ENCODE measurements around the gene ASMT. TPM values are rescaled to one million over a fixed set of nuclear protein-coding genes. Genes with fewer than 3 reads are reported as not detected.
"Not testable (repeated sequence)": the region's sequence is repeated elsewhere in the genome, so short reads cannot be mapped to it uniquely, and the experiment has no call there.

Gene ASMT
- total RNA-seq (0.13 TPM), polyA plus RNA-seq (ENCODE audit: insufficient read depth in 1 of 8, insufficient read length in 8 of 8, low replicate concordance in 1 of 8) (under 1 TPM in 3 of 8 donors, not detected in 5; 0.07 to 0.89 (median 0.18) TPM)
- long read RNA-seq, donor 1, partial matches to known transcripts: 0 of 1 reads
- long read RNA-seq, donor 1, other reads (novel, unspliced or antisense): 0 of 1 reads
- long read RNA-seq, donor 2: 0 reads
- long read RNA-seq, donor 3: 0 reads
- long read RNA-seq, donor 4: 0 reads
- long read RNA-seq, donor 5: 0 reads
- long read RNA-seq, donor 6: 0 reads
- long read RNA-seq, donor 7: 0 reads
- long read RNA-seq, donor 8: 0 reads
- long read RNA-seq, donor 9: 0 reads
- long read RNA-seq, donor 10: 0 reads
- long read RNA-seq, donor 11: 0 reads

- Histone ChIP-seq H3K27ac (ENCODE audit: low read length) (no peak within 1 kb of the TSS), H3K4me1 (ENCODE audit: control insufficient read depth, insufficient read depth, low read length) (no peaks in the 10 kb centered on the region), H3K36me3 (ENCODE audit: control insufficient read depth, insufficient read depth, low read length) (no peaks in the 10 kb centered on the region), H3K9me3 (replicated peaks; ENCODE audit: control insufficient read depth, low read depth, low read length) (no peaks in the 10 kb centered on the region), H3K27me3 (ENCODE audit: control insufficient read depth, insufficient read depth, low read length) (no peaks in the 10 kb centered on the region), H3K4me3 (ENCODE audit: low read length) (no peak within 1 kb of the TSS)
- no peak for DNase-seq
- WGBS (ENCODE audit: insufficient coverage): 74% methylated on average over 17 of the region's 17 CpGs
Observed at GRCh38 chrX:1614927-1615326, at the start of gene ASMT. Gene ASMT, plus strand, starts transcription at chrX:1615059. Its CDS starts 141 bp downstream, at chrX:1615200.

- H3K27me3 ChIP-seq (ENCODE audit: control insufficient read depth, insufficient read depth, low read length); H3K9me3 ChIP-seq (replicated peaks; ENCODE audit: control insufficient read depth, low read depth, low read length); H3K4me3 ChIP-seq (ENCODE audit: low read length); DNase-seq; H3K27ac ChIP-seq (ENCODE audit: low read length); H3K4me1 ChIP-seq (ENCODE audit: control insufficient read depth, insufficient read depth, low read length); H3K36me3 ChIP-seq (ENCODE audit: control insufficient read depth, insufficient read depth, low read length): not testable (repeated sequence)
- WGBS (ENCODE audit: insufficient coverage): 92% methylated on average over 15 of the region's 19 CpGs
Observed at GRCh38 chrX:1574181-1574580, 40.7 kb upstream of the ASMT start.

GRCh38 chrX:1576201-1576992 lies 38.5 kb upstream of the ASMT start:
- 83% methylated on average over 2 of the region's 6 CpGs for WGBS (ENCODE audit: insufficient coverage)
- Histone ChIP-seq H3K27me3 (ENCODE audit: control insufficient read depth, insufficient read depth, low read length) (no peaks in the 10 kb centered on the region), H3K4me3 (ENCODE audit: low read length) (no peak overlapping the region), H3K4me1 (ENCODE audit: control insufficient read depth, insufficient read depth, low read length) (no peaks in the 10 kb centered on the region), H3K27ac (ENCODE audit: low read length) (no peak overlapping the region), H3K36me3 (ENCODE audit: control insufficient read depth, insufficient read depth, low read length) (no peaks in the 10 kb centered on the region), H3K9me3 (replicated peaks; ENCODE audit: control insufficient read depth, low read depth, low read length) (no peaks in the 10 kb centered on the region)
- no peak for DNase-seq

GRCh38 chrX:1577845-1578244 lies 37.0 kb upstream of the ASMT start:
- Histone ChIP-seq H3K4me1 (ENCODE audit: control insufficient read depth, insufficient read depth, low read length) (no peaks in the 10 kb centered on the region), H3K4me3 (ENCODE audit: low read length) (no peak overlapping the region), H3K9me3 (replicated peaks; ENCODE audit: control insufficient read depth, low read depth, low read length) (no peaks in the 10 kb centered on the region), H3K27me3 (ENCODE audit: control insufficient read depth, insufficient read depth, low read length) (peaks cover 2% of the 10 kb centered on the region), H3K36me3 (ENCODE audit: control insufficient read depth, insufficient read depth, low read length) (no peaks in the 10 kb centered on the region), H3K27ac (ENCODE audit: low read length) (no peak overlapping the region)
- WGBS (ENCODE audit: insufficient coverage): 50% methylated on average over 1 of the region's 2 CpGs
- DNase-seq: no peak

- Histone ChIP-seq H3K36me3 (ENCODE audit: control insufficient read depth, insufficient read depth, low read length) (no peaks in the 10 kb centered on the region), H3K4me3 (ENCODE audit: low read length) (no peak overlapping the region), H3K4me1 (ENCODE audit: control insufficient read depth, insufficient read depth, low read length) (no peaks in the 10 kb centered on the region), H3K9me3 (replicated peaks; ENCODE audit: control insufficient read depth, low read depth, low read length) (peaks cover 3% of the 10 kb centered on the region), H3K27me3 (ENCODE audit: control insufficient read depth, insufficient read depth, low read length) (peaks cover 2% of the 10 kb centered on the region), H3K27ac (ENCODE audit: low read length) (no peak overlapping the region)
- DNase-seq: no peak
- 89% methylated on average over 4 of the region's 6 CpGs for WGBS (ENCODE audit: insufficient coverage)
Observed at GRCh38 chrX:1578511-1579173, 36.2 kb upstream of the ASMT start.

- Histone ChIP-seq H3K27ac (ENCODE audit: low read length) (no peak overlapping the region), H3K9me3 (replicated peaks; ENCODE audit: control insufficient read depth, low read depth, low read length) (peaks cover 3% of the 10 kb centered on the region), H3K4me3 (ENCODE audit: low read length) (no peak overlapping the region), H3K36me3 (ENCODE audit: control insufficient read depth, insufficient read depth, low read length) (no peaks in the 10 kb centered on the region), H3K4me1 (ENCODE audit: control insufficient read depth, insufficient read depth, low read length) (no peaks in the 10 kb centered on the region), H3K27me3 (ENCODE audit: control insufficient read depth, insufficient read depth, low read length) (peaks cover 2% of the 10 kb centered on the region)
- peak; percentile 36 for DNase-seq
- WGBS (ENCODE audit: insufficient coverage): 37% methylated on average over 2 of the region's 4 CpGs
Observed at GRCh38 chrX:1581132-1581531, 33.7 kb upstream of the ASMT start.

- whole genome bisulfite sequencing (ENCODE audit: insufficient coverage): 79% methylated on average over 21 of the region's 27 CpGs
- no peak for DNase-seq
- no peak overlapping the region for H3K27ac ChIP-seq (ENCODE audit: low read length)
- H3K4me3 ChIP-seq (ENCODE audit: low read length): no peak overlapping the region
- no peaks in the 10 kb centered on the region for H3K4me1 ChIP-seq (ENCODE audit: control insufficient read depth, insufficient read depth, low read length)
- peaks cover 2% of the 10 kb centered on the region for H3K27me3 ChIP-seq (ENCODE audit: control insufficient read depth, insufficient read depth, low read length)
- H3K36me3 ChIP-seq (ENCODE audit: control insufficient read depth, insufficient read depth, low read length): no peaks in the 10 kb centered on the region
- peaks cover 3% of the 10 kb centered on the region for H3K9me3 ChIP-seq (replicated peaks; ENCODE audit: control insufficient read depth, low read depth, low read length)
Observed at GRCh38 chrX:1582686-1583437, 32.0 kb upstream of the ASMT start.

GRCh38 chrX:1584237-1585011 lies 30.4 kb upstream of the ASMT start:
- Histone ChIP-seq H3K4me3 (ENCODE audit: low read length) (no peak overlapping the region), H3K36me3 (ENCODE audit: control insufficient read depth, insufficient read depth, low read length) (no peaks in the 10 kb centered on the region), H3K9me3 (replicated peaks; ENCODE audit: control insufficient read depth, low read depth, low read length) (peaks cover 3% of the 10 kb centered on the region), H3K4me1 (ENCODE audit: control insufficient read depth, insufficient read depth, low read length) (no peaks in the 10 kb centered on the region), H3K27me3 (ENCODE audit: control insufficient read depth, insufficient read depth, low read length) (peaks cover 2% of the 10 kb centered on the region), H3K27ac (ENCODE audit: low read length) (no peak overlapping the region)
- 96% methylated on average over 5 of the region's 8 CpGs for WGBS (ENCODE audit: insufficient coverage)
- no peak for DNase-seq

- H3K4me3 ChIP-seq (ENCODE audit: low read length): no peak overlapping the region
- no CpG with 5 or more reads among the region's 5 CpGs for WGBS (ENCODE audit: insufficient coverage)
- peaks cover under 1% of the 10 kb centered on the region for H3K4me1 ChIP-seq (ENCODE audit: control insufficient read depth, insufficient read depth, low read length)
- H3K36me3 ChIP-seq (ENCODE audit: control insufficient read depth, insufficient read depth, low read length): no peaks in the 10 kb centered on the region
- no peak overlapping the region for H3K27ac ChIP-seq (ENCODE audit: low read length)
- H3K27me3 ChIP-seq (ENCODE audit: control insufficient read depth, insufficient read depth, low read length): peaks cover 2% of the 10 kb centered on the region
- no peak for DNase-seq
- peaks cover 3% of the 10 kb centered on the region for H3K9me3 ChIP-seq (replicated peaks; ENCODE audit: control insufficient read depth, low read depth, low read length)
Observed at GRCh38 chrX:1587161-1587560, 27.7 kb upstream of the ASMT start.

Data from muscle of leg (tissue), 16 donors.